Myometrial cell (primary cell): ENCODE measurements around the gene TRPV2. TPM values are rescaled to one million over a fixed set of nuclear protein-coding genes. Genes with fewer than 3 reads are reported as not detected.

Experiments used
- total RNA-seq: library from RNA; depleted of rRNA; stranded (reverse); fragments of >200 nt; gene quantifications from 2 replicates; pipeline ENCODE4 v1.2.3, GENCODE V29; 2015

Gene TRPV2
- total RNA-seq, result 188 and 220 TPM in 2 replicates

GRCh38 chr17:16415031-16415924, at the start of gene TRPV2:
Gene TRPV2 (plus strand): TSS chr17:16415571. CDS start chr17:16417669, 2,098 bp downstream.

DNA sequence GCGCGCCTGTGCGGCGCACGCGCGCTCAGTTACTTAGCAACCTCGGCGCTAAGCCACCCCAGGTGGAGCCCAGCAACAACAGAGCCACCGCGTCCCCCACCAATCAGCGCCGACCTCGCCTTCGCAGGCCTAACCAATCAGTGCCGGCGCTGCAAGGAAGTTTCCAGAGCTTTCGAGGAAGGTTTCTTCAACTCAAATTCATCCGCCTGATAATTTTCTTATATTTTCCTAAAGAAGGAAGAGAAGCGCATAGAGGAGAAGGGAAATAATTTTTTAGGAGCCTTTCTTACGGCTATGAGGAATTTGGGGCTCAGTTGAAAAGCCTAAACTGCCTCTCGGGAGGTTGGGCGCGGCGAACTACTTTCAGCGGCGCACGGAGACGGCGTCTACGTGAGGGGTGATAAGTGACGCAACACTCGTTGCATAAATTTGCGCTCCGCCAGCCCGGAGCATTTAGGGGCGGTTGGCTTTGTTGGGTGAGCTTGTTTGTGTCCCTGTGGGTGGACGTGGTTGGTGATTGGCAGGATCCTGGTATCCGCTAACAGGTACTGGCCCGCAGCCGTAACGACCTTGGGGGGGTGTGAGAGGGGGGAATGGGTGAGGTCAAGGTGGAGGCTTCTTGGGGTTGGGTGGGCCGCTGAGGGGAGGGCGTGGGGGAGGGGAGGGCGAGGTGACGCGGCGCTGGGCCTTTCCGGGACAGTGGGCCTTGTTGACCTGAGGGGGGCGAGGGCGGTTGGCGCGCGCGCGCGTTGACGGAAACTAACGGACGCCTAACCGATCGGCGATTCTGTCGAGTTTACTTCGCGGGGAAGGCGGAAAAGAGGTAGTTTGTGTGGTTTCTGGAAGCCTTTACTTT, 34.5 kb upstream of the TRPV2 start, which contains the start of gene UBB:
TSS of gene UBB (plus strand) at position 452 of the 856 bp plus-strand sequence. CDS start 817 bp downstream, outside the sequence.

Other genes starting within 250 kb of the TRPV2 start
- gene NCOR1, start 200.0 kb upstream of the TRPV2 start, total RNA-seq, result 22.8 and 61.5 TPM in 2 replicates
- gene PIGL, start 198.4 kb upstream of the TRPV2 start, total RNA-seq, result 11.0 and 18.7 TPM in 2 replicates
- gene CENPV, start 62.1 kb upstream of the TRPV2 start, total RNA-seq, result 36.0 and 40.6 TPM in 2 replicates
- 1,084 and 1,241 TPM in 2 replicates for gene UBB, start 34.5 kb upstream of the TRPV2 start, total RNA-seq
- 0.29 and 1.8 TPM in 2 replicates for gene LRRC75A, start 76.6 kb downstream of the TRPV2 start, total RNA-seq
- 4.6 and 5.7 TPM in 2 replicates for gene ZNF287, start 153.6 kb downstream of the TRPV2 start, total RNA-seq
- gene ZNF624, start 238.3 kb downstream of the TRPV2 start, total RNA-seq, result 1.8 and 2.6 TPM in 2 replicates